ENCODE results near the gene MAP2K4.
"Not testable (repeated sequence)": the region's sequence is repeated elsewhere in the genome, so short reads cannot be mapped to it uniquely, and the experiment has no call there.

Gene MAP2K4

DNA sequence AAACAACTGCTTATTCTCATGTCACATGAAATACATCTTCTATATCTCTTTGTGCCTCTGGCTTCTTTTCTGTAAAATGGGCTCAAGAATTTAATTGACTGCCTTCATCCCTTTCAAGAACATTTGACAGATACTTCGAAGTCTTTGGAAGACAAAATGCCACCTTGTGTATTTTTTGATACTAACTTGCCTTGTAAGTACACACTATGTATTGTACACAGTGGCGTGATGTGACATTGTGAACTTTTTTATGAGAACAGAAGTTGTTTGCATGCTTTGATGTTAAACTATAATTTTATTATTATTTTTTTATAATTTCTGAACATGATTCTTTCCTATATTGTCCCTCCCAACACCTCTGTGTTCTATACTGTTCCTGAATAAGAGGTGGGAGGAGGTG is 73.7 kb downstream of the MAP2K4 start:
- ATAC-seq (no peak), DNase-seq (no peak)

DNA sequence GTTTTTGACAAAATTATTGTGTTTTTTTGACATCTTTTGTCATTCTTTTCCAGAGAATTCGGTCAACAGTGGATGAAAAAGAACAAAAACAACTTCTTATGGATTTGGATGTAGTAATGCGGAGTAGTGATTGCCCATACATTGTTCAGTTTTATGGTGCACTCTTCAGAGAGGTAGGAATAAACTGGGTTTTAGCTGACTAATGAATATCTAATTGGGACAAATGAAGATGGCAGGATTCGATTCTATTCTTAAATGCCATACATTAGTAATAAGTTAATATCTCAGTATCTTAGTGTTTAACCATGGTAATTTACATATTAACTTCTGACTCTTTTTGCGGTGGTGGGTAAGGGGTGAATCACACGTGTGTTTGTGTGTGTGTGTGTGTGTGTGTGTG is 74.8 kb downstream of the MAP2K4 start:
- DNase-seq (no peak), ATAC-seq (no peak)

DNA sequence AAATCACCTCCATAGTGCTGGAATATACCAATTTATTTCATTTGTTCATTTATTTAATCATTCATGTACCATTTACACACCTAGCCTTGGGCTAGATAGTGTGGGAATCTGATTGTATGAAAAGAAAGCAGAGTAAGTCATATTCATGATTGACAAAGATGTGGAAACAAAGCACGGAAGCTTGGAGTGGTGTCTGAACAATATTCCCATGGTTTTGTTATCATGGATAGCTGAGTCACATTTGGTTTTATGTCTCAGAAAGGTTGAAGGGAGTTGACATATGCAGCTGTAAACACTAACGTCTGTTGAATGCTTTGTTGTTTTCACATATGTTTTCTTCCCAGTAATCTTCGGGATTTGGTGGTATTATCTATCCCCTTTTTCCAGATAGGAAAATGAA is 76.6 kb downstream of the MAP2K4 start:
- DNase-seq (no peak), ATAC-seq (no peak)

DNA sequence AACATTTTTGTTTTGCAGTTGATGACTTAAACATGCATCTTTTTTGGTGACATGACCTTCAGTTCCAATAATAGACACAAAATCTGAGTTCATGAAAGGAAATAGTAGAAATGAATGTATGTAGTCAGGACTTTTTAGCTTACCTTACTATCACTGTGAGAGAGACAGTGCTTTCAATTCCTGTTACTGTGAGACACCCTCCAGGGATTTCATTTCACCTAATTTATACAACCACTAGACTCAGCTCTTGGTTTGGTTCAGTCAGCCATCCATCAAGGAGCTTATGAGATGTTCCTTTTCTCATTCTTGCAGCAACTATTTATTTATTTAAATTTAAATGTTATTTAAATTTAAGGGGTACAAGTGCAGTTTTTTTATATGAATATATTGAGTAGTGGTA is 77.9 kb downstream of the MAP2K4 start:
- DNase-seq: no peak
- ATAC-seq: no peak

DNA sequence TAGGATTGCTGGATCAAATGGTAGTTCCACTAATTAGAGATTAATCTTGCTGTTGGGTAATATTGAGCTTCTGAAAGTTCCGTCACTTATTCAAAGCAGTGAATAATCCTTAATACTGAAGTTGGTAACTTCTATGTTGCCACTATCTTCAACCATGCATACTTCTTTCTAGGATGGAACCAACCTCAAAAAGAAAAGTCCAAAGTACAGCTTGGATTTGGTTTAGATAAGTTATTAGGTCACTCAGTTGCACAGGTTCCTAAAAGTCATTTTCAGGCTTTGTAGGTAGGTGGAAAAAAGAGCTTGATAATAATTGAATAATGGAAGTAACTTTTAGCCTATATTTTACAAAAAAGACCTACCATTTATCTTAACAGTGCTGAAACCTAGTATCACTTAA is 78.7 kb downstream of the MAP2K4 start:
- no peak for DNase-seq
- ATAC-seq: no peak

DNA sequence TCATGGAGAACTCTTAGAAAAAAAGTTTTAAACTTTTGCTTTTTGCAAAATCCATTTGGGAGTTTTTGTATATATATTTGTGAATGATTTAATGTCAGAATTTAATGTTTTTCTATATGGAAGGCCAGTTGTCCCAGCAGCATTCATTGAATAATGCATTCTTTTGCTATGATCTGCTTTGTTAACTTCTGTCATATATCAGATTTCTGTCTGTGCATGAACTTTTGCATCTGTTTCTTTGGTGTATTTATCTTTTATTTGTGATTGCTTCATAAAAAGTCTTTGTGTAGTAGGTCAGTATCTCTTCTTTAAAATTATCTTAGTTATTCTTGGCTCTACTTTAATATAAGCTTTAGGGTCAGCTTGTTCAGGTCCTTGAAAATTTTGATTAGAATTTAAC is 84.2 kb downstream of the MAP2K4 start:
- DNase-seq: no peak
- ATAC-seq: no peak

DNA sequence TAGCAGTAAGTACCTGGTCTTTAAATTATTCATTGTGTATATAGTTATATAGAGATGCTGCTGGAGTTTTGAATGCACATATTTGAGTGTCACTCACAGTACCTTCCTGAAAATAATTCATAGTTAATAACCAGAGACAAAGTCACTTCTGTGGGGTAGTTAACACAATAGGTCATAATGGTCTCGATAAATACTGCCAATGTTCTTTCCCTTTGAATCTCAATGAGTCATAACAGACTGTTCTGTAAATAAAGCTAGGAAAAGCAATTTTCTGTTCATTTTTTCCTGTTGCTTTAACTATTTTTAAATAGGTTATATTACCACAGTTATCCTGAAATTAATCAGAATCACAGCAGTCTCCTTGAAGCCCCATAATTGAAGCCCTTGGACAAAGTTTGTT is 87.2 kb downstream of the MAP2K4 start:
- no peak for DNase-seq
- ATAC-seq: no peak

DNA sequence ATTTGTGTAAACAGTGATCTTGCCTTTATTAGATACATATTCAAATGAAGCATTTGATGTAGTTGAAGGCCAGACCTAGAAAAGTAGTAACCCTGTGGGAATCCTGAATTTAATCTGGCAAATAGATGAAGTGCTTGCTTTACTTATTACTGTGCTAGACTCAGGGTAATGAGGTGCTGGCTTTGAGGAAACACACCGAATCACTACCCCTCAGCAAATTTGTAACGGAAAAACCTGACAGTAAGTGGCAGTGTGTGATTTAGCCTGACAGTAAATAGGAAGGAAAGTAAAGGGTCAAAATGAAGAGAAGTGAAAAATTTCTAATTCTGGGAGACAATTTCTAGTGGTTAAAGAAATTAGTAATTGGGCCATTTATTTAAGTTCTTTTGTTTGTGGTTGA is 90.2 kb downstream of the MAP2K4 start:
- DNase-seq (no peak), ATAC-seq (no peak)

DNA sequence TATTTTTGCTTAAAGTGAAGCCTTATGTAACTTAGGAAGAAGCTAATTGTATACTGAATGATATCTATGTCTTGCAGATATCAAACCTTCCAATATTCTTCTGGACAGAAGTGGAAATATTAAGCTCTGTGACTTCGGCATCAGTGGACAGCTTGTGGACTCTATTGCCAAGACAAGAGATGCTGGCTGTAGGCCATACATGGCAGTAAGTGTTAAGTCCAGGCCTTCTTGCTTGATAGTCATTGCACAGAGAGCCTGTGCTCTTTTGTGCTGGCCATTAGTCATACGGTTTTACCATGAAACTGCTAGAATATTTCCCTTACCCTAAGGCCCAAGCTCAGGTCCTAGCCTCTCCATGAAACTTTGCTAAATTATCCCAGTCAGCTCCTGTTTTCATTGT is 92.5 kb downstream of the MAP2K4 start:
- ATAC-seq: no peak

DNA sequence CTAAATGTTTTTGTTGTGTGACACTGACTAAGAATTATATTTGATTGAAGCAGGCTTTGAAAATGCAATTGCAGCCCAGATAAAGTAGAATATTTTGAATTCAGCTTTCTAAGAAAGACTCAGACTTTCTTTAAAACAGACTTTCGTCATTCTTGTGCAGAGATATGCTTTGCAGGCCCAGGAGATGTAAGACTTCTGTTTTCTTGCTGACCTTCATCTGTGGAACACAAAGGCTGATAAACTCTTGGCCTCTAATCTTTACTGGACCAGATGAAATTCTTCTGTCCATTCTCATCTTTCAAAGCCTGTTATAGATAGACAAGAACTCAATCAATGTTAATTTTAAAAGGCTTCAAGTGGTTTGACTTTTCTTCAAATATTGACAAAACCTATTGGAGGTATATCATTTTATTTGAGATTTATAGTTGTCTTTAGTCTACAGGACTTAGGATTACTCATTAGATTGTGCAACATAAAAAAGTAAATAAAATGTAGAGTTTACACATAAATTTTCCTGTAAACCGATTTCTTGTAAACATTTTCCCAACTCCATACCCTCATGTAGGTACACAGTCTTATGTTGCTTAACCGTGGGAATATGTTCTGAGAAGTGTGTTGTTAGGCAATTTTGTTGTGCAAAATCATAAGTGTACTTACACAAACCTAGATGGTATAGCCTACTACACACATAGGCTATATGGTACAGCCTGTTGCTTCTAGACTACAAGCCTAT is 94.2 kb downstream of the MAP2K4 start:
- no peak for DNase-seq
- no peak for ATAC-seq

More for the DNA sequence above, 92.5 kb downstream of the MAP2K4 start:
- DNase-seq: no peak

DNA sequence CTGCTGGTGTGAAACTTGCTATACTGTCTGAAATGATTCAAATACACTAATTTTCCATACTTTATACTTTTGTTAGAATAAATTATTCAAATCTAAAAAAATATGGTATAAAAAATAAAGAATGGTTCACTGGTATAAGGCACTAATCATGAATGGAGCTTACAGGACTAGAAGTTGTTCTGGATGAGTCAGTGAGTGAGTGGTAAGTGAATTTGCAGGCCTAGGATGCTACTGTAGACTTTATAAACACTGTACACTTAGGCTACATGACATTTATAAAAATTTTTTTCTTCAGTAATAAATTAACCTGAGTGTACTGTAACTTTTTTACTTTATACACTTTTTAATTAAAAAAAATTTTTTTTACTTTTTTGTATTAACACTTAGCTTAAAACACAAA is 95.5 kb downstream of the MAP2K4 start:
- no peak for ATAC-seq
- no peak for DNase-seq

DNA sequence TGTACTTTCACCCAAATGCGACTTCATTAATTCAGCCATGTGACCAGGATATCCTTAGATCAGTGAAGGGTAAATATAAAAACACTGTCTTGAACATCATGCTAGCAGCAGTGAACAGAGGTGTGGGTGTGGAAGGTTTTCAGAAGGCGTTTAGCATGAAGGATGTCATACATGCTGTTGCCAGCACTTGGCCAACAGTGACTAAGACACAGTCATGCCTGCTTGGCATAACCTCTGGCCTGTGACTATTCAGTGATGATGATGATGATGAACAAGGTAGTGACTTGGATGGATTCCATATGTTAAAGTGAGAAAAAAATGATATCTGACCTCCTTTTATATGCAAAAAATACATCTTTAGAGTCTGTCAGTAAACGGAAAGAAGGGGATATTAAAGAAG is 97.9 kb downstream of the MAP2K4 start:
- DNase-seq: no peak
- ATAC-seq: no peak

DNA sequence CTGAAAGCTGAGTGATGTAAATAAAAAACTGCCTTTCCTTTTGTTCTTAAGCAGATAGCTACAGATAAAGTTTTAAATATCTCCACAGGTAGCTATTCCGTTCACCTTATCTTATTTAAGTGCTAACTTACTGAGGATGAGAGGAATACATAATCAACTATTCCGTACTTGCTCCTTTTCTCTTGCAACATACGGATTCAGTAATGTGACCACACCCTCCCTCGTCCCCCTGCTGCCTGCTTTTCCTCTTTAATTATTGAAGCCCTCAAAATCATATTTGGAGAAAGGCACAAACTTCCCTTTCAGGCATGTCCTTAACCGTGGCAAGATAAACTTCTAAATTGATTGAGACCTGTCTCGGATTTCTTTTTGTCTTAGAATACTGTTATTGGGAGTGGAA is 101.4 kb downstream of the MAP2K4 start:
- ATAC-seq (no peak), DNase-seq (no peak)

DNA sequence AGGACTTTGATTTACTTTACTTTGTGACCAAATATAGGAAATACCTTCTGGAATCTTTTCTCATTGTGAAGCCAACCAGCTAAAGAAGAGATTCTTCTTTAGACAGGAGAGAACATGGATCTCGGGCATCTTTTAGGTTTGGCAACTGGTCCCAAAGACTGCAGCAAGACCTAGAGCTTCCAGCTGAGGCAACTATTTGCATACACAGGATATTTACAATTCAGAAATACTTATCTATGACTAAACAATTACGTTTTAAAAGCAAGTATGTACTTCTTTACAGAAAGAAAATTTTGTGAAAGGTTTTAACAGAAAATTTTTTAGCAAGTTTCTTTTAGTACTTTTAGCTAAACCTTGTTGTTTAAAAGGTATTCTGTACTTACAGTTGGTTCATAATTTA is 106.5 kb downstream of the MAP2K4 start:
- DNase-seq (no peak), ATAC-seq (no peak)

DNA sequence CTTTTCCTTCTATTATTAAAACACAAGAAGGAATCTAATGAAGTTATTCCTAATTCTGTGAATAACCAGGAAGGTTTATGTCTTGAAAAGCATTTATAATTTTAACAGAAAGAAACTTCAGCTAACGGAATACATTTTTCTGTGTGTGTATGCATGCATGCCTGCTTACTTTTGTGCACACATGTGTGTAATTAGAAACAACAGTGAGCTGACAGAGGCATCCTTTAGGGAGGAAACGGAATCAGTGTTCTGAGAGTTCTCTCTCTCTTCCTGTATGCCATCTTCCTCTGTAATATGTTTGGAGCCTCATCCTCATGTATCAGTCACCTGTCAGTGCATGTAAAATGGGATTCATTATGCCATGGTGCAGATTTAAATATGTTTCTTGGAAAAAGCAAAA is 107.0 kb downstream of the MAP2K4 start:
- no peak for DNase-seq
- ATAC-seq: no peak

DNA sequence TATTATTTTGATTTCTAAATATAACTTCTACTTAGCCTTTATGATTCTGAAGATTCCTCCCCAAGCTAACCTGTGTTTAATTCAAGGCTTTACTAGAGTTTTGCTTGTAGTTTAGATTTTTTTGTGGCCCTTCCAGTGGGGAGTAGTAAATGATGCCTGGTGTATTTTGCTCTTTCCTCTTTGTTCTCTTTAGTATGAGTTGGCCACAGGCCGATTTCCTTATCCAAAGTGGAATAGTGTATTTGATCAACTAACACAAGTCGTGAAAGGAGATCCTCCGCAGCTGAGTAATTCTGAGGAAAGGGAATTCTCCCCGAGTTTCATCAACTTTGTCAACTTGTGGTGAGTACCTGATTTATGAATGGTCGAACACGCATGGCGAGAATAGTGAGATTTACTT is 108.3 kb downstream of the MAP2K4 start:
- ATAC-seq: no peak

DNA sequence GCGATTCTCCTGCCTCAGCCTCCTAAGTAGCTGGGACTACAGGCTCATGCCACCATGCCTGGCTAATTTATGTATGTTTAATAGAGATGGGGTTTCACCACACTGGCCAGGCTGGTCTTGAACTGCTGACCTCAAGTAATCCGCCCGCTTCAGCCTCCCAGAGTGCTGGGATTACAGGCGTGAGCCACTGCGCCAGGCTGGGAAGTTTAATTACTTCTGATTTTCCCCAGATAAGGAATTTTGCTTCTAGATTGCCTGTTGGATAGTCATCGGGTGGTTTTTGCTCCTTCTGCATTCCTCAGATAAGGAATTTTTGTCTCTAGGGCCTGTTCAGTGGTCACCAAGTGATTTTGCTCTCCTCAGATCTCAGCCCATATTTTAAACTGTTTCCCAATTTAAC is 112.5 kb downstream of the MAP2K4 start:
- no peak for DNase-seq
- ATAC-seq: no peak

More for the DNA sequence above, 108.3 kb downstream of the MAP2K4 start:
- no peak for DNase-seq

DNA sequence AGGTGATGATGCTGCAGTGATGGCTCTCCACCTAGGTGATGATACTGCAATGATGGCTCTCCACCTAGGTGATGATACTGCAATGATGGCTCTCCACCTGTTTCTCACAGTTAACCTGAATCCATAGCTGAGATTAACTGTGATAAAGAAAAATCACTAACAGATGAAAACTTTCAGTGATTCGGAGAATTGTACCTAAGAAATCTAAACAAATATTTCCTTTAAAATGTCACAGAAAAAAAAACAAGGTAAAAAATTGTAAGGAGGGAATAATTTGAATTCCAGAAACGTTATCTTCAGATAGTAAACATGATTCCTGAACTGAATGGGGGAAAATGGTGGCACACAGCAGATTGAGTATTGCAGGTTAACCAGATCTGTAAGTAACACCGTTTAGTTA is 113.4 kb downstream of the MAP2K4 start:
- ATAC-seq: no peak
- DNase-seq: no peak

DNA sequence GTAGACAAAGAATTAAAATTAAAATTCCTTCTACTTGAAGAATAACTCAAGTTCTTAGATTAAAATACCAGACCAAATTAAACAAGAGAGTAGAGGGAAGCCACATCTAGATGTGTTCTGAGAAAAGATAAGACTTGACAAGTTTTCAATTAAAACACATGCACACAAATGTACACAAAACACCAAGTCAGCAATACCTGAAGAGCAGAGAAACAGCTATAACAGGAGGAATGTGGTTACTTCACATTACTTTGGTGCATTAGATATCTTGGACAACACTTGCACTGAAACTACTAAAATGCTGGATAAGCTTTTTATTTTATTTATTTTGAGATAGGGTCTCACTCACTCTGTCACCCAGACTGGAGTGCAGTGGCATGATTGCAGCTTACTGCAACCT is 113.9 kb downstream of the MAP2K4 start:
- no peak for ATAC-seq

DNA sequence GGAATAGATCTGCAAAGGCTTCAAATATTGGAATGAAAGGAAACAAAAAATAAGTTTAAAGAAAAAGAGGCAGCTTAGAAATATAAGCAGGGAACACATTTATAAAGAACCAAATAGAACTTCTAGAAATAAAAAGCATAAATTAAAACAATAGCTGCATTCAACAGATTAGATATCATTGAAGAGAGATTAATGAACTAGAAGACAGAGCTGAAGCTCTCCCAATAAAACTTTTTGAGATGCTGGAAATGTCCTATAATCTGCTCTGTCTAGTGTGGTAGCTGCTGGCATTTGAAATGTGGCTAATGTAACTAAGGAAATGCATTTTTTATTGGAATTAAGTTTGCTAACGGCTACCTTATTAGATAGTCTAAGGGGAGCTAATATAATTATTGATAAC is 115.6 kb downstream of the MAP2K4 start:
- ATAC-seq (no peak), DNase-seq (no peak)

More for the DNA sequence above, 113.9 kb downstream of the MAP2K4 start:
- no peak for DNase-seq

DNA sequence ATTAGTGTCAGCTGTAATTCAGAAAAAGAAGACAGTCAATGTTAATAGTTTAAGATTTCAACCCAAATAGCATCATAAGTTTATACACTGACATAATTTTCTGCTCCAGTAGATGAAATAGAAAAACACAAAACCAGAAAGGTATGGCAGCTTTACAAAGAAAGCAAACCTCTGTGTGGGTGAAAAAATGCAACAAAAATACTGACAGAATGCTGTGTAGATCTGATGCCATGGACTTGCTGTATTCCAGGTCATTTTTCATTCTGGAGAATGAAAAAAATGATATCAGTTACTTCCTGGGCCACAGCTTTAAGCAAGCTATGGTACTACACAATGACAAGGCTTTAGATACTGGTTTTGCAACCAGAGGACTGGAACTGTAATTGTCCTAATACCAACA is 116.0 kb downstream of the MAP2K4 start:
- DNase-seq: no peak
- no peak for ATAC-seq

DNA sequence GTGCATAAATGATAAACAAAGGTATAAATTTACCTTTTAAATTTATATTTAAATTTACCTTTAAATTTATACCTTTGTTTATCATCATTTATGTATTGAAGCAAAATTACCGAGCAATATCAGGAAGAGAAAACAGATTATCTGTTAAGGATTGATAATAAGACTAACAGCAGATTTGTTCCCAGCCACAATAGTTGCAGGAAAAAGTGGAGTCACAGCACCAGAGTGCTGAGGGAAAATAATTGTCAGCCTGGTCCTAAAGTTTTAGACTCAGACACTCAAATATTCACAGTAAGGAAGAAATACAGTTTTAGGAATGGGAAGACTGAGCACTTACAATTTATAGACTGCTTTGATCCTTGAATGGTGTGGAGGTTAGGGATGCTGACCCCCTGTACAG is 117.2 kb downstream of the MAP2K4 start:
- no peak for DNase-seq
- ATAC-seq: no peak

DNA sequence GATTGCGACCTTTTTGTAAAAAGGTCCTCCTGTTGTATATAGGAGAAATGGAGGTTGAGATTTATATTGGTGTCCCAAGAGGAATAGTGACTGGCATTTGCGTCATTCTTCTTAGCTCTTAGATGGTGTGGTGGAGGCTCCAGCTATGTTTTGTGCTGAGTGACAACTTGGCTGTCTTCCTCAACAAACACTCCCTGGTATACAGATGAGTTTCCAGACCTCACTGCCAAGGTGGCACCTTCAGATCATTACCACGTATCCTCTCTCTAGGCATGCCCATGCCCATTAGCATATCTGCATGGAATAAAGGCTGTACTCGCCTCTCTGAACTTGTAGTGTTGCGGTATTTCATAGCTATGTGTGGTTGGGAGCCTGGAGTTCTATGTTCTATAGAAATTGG is 120.0 kb downstream of the MAP2K4 start:
- DNase-seq: no peak
- no peak for ATAC-seq

DNA sequence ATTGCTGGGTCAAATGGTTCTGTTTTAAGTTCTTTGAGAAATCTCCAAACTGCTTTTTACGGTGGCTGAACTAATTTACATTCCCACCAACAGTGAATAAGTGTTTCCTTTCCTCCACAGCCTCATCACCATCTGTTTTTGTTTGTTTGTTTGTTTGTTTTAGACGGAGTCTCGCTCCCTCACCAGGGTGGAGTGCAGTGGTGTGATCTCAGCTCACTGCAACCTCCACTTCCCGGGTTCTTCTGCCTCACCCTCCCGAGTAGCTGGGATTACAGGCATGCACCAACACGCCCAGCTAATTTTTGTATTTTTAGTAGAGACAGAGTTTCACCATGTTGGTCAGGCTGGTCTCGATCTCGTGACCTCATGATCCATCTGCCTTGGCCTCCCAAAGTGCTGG is 141.5 kb downstream of the MAP2K4 start:
- ATAC-seq: not testable (repeated sequence)

DNA sequence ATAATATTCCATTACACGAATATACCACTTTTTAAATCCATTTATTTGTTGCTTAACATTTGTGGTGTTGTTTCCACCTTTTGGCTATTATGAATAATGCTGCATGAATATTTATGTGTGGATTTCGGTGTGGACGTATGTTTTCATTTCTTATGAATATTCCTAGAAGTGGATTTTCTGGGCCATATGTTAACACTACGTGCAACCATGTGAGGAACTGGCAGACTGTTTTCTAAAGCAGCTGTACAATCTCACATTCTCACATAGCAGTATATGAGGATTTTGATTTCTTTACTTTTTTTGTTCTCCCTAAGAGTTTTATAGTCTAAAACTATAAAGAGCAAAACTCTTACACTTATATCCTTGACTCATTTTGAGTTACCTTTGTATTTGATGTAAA is 143.4 kb downstream of the MAP2K4 start:
- no peak for DNase-seq
- ATAC-seq: no peak

More for the DNA sequence above, 141.5 kb downstream of the MAP2K4 start:
- DNase-seq: not testable (repeated sequence)

Data from stimulated activated naive CD8-positive, alpha-beta T cell treated with anti-CD3 and anti-CD28 coated beads, Interleukin-15, Interleukin-2, amounts not matched to agents 100 U/mL and 50 U/mL, for 24 hours (primary cell).